ENCODE data around the gene ATP13A3.
"Not testable (repeated sequence)": the region's sequence is repeated elsewhere in the genome, so short reads cannot be mapped to it uniquely, and the experiment has no call there.

ATP13A3 gene

DNA sequence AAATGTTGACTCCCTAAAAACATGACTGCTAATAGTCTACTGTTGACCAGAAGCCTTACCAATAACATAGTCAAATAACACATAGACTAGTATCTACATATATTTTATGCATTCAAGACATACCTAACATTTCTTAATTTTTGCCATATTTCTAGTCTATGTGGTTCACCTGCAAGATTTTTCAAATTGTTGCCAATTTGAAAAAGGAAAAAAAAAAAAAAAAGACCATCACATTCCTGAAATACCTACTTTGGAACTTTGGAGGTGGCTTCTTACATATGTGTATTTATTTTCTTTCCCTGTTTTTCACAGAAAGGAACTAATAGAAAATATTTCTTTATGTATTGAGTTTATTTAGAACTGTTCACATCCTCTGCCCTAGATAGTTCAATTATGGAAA lies 13.4 kb upstream of the ATP13A3 start:
- no peak for DNase-seq (ENCODE audit: extremely low read depth in 1 of 2, low read depth in 1 of 2)

DNA sequence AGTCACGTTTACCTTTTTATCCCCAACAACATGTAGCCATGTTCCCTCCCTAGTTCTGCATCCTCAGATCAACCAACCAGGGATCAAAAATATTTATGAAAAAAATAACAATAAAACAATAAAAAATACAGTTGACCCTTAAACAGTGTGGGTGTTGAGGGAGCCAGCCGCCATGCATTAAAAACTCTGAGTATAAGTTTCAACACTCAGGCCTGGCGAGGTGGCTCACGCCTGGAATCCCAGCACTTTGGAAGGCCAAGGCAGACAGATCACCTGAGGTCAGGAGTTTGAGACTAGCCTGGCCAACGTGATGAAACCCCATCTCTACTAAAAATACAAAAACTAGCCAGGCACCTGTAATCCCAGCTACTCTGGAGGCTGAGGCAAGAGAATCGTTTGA lies 12.7 kb upstream of the ATP13A3 start:
- DNase-seq (ENCODE audit: extremely low read depth in 1 of 2, low read depth in 1 of 2) = not testable (repeated sequence)

DNA sequence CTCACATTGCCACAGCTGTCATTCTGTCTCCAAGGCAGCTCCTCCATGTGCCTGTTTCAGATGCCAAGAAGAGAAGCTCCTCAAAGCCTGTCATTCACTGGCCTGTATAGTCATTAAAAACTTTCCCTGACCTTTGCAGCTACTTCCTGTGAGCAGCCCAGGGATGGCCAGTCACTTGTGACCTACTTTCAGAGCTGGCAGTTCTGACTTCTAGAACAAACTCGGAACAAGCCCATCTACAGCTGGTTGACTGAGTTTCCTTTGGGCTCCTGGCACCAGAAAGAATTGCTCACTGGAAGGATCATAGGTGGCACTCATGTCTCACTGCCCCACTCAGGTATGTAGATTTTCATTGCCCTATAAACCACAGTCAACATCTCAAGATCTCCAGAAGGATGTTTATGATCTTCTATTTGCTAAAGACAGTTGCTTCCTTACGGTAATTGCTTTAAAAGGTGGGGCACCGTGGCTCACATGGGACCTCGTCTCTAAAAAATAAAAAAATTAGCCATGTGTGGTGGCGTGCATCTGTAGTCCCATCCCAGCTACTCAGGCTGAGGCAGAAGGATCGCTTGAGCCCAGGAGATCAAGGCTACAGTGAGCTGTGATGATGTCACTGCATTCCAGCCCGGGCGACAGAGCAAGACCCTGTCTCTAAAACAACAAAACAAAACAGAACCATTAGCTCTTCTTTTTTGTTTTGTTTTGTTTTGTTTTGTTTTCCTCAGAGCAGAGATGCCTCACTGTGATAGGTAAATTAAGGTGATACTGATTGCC lies 11.2 kb upstream of the ATP13A3 start:
- no peak for DNase-seq (ENCODE audit: extremely low read depth in 1 of 2, low read depth in 1 of 2)

DNA sequence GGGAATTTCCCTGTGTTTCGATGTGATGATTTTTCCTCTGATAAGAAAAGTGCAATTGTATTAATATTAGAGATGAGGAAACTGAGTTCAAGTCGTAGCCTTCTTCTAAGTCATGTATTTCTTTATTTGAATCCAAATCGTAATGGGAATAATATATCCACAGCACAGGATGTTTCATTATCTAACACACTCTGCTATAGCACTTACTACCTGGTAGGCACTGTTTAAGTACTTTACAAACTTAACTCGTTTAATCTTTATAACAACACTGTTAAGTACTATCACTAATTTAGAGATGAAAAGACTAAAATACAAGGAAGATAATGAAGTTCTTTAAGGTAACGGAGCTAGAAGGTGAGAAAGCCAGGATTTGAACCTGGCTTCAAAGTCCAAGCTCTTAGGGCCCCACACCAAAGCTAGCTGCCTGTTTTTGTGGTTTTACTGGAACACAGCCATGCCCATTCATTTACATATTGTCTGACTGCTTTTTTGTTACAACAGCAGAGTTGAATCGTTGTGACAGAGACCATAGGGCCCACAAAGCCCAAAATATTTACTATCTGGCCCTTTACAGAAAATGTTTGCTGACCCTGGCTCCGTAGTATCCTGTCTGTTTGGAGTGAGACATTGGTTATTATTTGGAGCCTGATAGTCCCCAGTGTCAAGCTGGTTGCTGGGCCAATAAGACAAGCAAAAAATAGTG lies 9.6 kb upstream of the ATP13A3 start:
- no peak for DNase-seq (ENCODE audit: extremely low read depth in 1 of 2, low read depth in 1 of 2)

DNA sequence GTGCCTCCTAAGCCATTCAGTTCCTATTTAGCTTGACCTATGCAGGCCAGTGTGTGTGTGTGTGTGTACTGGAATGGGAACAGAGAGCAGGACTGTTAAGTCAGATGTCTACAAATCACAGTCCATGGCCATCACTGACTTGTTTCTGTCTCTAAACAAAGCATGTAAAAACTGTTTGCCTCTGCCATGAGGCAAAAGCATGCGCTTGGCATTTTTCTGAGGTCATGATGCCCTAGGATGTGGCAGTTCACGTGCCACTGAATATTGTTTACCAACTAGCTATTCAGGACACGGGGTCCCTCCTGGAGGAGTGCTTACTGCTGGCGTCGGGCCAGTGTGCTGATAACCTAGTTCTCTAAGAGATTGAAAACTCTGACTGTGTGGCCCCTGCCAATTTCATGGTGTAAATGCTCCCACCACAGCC lies 8.2 kb upstream of the ATP13A3 start:
- DNase-seq (ENCODE audit: extremely low read depth in 1 of 2, low read depth in 1 of 2) = no peak

DNA sequence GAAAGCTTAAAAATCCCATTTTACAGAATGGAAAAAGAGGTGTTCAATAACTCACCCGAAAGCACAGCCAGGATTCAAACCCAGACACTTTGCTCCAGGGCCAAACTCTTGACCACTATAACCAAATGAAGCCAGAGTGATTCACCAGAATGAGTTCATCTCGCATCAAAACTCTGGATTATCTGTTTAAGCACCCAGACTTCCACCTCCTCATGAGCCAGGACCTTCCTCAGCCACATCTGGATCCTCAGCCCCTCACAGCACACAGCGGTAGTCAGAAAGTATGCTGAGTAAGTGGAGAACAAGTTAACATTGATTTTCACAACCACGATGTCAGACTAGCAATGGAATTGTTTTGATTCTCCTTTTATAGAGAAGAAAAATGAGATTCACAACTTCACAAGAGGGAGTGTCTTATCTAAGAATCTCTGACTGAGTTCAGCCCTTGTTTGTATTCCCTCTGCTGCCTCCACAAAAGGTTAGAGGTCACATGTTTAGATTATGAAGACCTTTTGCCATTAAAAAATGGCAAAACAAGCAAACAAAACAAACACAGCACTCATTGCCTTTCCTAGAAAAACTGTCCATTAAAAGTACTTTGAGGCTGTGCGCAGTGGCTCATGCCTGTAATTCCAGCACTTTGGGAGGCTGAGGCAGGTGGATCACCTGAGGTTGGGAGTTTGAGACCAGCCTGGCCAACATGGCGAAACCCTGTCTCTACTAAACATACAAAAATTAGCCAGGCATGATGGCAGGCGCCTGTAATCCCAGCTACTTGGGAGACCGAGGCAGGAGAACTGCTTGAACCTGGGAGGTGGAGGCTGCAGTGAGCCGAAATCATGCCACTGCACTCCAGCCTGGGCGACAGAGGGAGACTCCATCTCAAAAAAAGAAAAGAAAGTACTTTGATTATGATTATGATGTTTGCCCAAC lies 7.5 kb upstream of the ATP13A3 start:
- not testable (repeated sequence) for DNase-seq (ENCODE audit: extremely low read depth in 1 of 2, low read depth in 1 of 2)

DNA sequence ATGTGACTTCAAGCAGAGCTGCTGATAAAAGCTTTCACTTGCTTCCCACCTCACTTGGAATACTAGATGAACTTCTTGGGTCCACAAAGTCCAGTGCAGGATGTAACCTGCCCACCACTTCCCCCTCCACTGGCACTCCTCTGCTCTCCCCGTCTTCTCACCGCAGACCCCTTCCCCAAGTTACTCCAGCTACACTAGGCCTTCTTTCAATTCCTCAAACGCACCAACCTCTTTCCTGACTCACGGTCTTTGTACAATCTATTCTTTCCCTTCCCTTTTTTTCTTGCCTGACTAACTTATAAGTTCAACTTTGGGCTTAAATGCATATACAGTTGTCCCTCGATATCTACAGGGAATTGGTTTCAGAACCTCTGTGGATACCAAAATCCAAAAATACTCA lies 5.2 kb upstream of the ATP13A3 start:
- no peak for DNase-seq (ENCODE audit: extremely low read depth in 1 of 2, low read depth in 1 of 2)

DNA sequence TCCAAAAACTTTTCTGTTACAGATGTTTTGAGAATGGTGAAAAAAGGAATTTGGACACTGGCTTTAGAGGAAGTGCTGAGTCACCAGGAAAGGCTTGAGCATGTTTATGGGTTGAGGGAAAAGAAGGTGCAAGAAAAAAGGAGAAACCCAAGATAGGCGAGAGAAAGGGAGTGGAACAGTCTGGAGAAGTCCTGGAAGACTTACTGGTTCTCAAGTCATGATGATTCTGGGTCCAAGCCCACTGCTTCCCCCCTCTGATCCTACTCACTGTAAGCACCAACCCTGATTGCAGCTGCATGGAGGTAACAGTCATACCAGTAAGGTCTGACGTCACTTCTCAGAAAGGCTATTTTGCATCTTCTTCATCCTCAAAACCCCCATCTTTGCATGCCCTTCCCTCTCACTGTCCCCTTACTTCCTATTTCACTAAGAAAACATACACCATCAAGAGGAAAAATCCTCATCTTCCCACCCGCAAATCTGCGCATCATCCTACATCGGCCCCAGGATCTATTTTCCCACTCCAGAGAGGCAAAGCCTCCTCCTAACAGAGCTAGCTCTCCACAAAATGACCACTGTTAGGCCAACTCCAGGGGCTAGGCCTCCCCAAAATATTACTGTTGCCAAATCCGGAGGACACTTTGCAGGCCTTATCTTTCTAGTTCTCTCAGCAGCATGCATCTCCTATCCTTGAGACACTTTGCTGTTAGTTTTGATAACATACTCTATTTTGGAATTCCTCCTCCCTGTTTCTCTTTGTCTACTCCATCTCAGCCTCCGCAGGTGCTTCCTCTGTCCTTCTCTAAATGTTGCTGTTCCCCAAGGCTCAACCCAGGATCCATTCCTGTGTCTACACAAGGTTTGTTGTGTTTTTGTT lies 3.2 kb upstream of the ATP13A3 start:
- DNase-seq (ENCODE audit: extremely low read depth in 1 of 2, low read depth in 1 of 2) = no peak

DNA sequence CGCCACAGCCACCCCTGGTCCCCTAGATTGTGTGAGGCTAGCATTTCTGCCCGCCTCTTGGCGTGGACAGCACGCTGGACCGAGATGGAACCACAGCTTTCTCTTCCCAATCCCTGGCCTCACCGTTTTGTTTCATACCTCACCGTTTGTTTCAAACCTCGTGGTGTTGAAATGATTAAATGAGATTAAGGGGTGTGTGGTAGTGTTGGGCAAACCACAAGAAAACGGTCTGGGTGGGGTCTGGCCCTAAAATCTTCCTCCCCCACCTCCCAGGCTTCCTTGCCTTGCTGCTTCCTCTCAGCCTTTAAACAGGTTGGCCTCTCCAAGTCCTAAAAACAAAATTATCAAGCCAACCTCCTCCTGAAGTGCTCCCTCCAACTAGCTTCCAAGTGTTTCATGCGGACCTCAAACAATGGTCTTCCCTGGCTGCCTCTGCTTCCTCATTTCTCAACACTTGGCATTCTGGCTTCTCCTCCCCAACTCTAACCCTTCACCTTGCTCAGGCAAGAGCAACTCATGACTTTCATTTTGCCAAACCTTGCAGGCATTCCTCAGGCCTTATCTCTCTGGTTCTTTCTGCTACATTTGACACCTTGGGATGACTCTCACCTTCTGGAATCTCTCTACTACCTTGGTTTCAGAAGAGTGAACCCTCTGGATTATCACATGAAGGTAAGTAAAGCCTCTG lies 1.4 kb upstream of the ATP13A3 start:
- DNase-seq (ENCODE audit: extremely low read depth in 1 of 2, low read depth in 1 of 2) = no peak

DNA sequence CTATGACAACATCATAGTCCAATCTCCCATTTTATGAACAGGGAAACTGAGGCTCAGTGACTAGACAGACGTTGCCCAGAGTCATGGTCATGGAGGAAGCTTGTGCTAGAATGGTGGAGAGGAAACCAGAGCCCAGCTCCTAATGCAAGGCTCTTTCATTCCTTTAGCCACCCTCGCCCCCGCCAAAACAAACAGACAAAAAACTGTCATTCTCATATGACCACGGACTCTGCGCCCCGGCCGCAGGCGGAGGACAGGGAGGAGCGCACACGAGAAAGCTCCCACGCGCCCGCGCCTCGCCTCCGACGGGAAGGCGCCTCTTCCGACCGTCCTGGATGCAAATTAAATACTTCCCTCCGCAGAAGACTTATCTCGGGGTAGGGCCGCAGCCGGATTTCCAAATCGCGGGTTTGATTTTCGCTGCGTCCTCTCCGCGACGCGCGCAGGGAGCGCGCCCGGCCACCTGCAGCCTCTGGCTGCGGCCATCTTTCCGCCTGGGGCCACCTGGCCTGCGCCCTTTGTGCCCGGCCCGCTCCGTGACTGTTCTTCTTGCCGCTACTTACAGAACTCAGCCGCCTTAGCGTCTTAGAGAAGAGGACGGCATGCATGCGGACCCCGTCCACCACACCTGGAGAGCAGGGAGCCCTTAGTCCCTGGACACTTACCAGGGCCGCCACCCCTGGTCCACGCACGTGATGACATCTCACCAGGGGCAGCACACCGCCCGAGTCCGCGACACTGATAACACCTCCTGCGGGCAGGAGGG lies 670 bp upstream of the ATP13A3 start:
- peak in 1 of 2 donors; percentile 12 for DNase-seq (ENCODE audit: extremely low read depth in 1 of 2, low read depth in 1 of 2)

DNA sequence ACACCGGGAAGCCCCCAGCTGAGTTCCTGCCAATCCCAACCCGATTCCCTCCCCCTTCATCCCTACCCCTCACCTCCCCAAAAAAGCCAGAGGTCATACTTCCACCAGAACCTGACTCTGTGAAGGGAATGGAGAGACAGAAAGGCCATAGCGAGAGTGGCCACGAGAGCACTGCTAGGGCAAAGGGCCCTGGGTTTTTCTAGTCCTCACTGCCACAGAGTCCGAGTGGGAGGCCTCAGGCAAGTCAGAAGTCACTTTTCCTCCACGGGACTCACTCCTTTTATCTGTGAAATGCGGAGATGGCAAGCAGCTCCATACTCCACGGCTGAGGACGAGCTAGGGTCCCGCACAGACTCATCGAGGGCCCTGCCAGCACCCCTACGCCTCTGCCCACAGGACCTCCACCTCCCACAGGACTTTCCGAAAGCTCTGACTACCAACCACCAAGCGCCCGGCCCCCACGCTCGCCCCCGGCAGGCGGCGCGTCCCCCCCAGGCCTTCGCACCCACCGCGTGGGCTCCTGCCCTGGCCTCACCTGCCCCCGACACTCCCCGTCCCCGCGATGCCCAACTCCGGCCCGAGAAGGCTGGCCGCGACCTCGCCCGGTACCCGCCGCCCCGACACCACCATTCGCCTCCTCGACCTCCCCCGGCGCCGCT lies 792 bp downstream of the ATP13A3 start:
- DNase-seq (ENCODE audit: extremely low read depth in 1 of 2, low read depth in 1 of 2) = peak; percentile 15 to 47

DNA sequence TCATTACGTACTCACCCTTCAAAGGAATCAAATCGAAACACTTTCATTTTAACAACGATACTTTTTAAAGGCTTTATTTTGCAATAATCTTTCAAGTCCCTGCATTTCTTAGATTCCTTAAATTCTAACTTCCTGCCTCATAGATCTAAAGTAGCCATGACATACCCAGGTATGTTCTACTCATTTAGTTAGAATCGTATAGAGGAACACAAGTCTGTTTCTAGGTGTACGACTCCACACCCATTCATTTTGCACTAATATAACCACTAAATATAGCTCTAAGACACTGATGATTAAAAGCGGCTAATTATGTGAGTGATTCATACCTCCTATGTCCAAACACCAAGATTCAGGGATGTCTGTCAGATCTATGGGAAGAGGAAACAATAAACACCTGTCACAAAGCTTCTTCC lies 1.3 kb downstream of the ATP13A3 start:
- no peak for DNase-seq (ENCODE audit: extremely low read depth in 1 of 2, low read depth in 1 of 2)

DNA sequence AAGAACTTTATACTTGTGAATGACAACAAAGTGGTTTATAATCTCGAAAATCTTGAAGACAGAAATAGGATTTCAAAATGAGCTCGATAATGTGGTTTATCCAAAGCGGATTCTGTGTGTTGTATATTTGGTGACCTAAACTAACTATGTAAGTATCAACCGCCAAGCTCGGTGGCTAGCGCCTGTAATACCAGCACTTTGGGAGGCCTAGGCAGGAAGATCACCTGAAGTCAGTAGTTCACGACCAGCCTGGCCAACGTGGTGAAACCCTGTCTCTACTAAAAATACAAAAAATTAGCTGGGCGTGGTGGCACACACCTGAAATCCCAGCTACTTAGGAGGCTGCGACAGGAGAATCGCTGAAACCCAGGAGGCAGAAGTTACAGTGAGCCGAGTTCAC lies 2.2 kb downstream of the ATP13A3 start:
- DNase-seq (ENCODE audit: extremely low read depth in 1 of 2, low read depth in 1 of 2) = no peak

DNA sequence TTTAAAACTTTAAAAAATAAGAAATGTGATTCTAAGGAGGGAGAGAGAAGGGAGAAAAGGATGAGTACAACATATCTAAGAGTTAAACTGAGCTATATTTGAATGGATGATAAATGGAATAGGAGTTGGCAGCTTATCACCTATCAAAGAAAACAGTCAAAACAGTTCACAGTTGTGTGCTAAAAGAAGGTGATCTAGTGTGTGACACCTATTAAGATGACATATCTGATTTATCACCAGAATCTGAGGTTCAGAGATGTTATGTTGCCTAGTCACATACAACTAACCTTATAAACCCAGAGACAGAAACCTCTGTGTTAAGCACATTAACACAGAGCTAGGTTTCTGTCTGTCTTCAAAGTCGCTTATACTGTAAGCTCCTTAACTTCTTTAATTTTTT lies 3.0 kb downstream of the ATP13A3 start:
- DNase-seq (ENCODE audit: extremely low read depth in 1 of 2, low read depth in 1 of 2) = no peak

DNA sequence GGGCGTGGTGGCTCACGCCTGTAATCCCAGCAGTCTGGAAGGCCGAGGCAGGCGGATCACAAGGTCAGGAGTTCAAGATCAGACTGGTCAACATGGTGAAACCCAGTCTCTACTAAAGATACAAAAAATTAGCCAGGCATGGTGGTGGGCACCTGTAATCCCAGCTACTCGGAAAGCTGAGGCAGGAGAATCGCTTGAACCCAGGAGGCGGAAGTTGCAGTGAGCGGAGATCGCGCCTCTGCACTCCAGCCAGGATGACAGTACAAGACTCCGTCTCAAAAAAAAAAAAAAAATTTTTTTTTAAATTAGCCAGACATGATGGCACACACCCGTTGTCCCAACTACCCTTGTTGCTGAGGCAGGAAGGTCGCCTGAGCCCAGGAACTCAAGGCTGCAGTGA lies 4.0 kb downstream of the ATP13A3 start:
- DNase-seq (ENCODE audit: extremely low read depth in 1 of 2, low read depth in 1 of 2) = not testable (repeated sequence)

DNA sequence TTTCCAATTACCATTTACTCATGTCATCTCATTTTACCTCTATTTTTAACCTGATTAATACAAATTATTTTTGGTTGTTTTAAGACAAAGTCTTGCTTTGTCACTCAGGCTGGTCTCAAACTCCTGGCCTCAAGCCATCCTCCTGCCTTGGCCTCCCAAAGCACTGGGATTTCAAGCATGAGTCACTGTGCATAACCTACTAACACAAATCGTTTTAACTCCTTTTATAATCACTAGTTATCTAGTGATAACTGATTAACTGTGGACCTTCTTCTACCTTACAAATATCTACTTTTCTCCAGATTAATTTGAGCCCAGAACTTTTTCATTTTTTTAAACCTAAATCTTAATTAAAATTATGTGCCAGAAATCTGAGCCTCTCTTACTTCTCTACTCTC lies 4.6 kb downstream of the ATP13A3 start:
- DNase-seq (ENCODE audit: extremely low read depth in 1 of 2, low read depth in 1 of 2) = no peak

DNA sequence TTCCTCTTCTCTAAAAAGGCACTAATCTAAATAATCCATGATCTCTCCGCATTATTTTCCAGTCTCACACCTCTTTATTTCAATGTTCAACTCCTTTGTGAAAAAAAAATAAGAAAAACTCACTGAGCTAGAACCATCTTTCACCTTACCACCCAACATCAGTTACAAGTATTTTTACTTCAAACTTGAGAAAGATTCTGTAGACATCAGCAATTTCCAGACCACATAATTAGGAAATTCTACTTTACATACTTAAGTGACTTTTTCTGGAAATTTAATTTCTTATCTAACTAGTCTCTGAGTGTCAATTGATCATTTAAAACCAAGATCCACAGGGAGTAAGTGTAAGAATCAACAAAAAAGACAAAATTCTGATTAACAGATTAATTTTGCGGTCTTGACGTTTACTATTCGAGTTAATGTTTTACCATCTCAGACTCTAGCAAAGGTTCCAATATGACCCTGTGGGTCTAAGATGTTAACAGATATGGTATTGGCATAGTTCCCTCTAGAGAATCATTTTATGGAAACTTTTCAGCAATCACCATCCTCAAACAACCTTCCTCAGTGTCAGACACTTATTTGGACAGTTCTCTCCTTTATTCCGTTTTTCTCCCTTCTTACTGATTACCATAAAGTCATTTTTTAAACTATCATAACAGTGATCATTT lies 5.1 kb downstream of the ATP13A3 start:
- DNase-seq (ENCODE audit: extremely low read depth in 1 of 2, low read depth in 1 of 2) = no peak

DNA sequence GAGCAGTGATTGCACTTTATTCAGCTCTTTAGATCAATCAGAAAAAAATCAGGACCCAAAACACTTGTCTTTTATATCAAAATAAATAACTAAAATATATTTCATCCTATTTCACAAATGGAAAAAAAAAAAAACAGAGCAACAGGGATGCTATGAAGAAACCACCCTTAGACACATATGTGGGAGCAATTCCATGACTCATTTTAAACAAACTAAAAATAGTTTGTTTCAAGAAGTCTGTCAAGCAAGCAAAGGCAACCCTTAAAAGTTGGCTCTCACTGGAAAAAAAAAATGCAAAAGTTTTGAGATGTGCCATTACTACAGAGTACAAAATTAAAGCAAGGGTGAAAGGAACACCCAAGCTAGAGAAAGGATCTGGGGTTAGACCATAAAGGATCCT lies 5.7 kb downstream of the ATP13A3 start:
- DNase-seq (ENCODE audit: extremely low read depth in 1 of 2, low read depth in 1 of 2) = no peak

All from activated CD8-positive, alpha-beta memory T cell treated with anti-CD3 and anti-CD28 coated beads for 1 hour (primary cell).